ENCODE data around the gene SCAMP3. TPM values are rescaled to one million over a fixed set of nuclear protein-coding genes. Genes with fewer than 3 reads are reported as not detected.

SCAMP3 gene
- polyA plus RNA-seq, 1 donor (not counting 4 experiments of a cell fraction or from before 2014, with no cell fraction given): 72.1 TPM

GRCh38 chr1:155278689-155279160, 16.6 kb upstream of the SCAMP3 start:
- Histone ChIP-seq H2AFZ (ENCODE audit: control insufficient read depth, low read length) (no peak overlapping the region), H3K4me1 (ENCODE audit: control insufficient read depth, extremely low read depth, insufficient read depth, low read length) (peaks cover 12% of the 10 kb centered on the region), H4K20me1 (ENCODE audit: control insufficient read depth, extremely low read depth, insufficient read depth, low read length) (no peaks in the 10 kb centered on the region), H3K27me3 (ENCODE audit: control insufficient read depth, extremely low read depth, insufficient read depth, low read length) (no peaks in the 10 kb centered on the region), H3K9ac (ENCODE audit: control insufficient read depth, extremely low read depth, insufficient read depth, low read length) (no peak overlapping the region), H3K79me2 (ENCODE audit: control insufficient read depth, insufficient read depth, low read length) (no peaks in the 10 kb centered on the region), H3K9me3 (ENCODE audit: control insufficient read depth, low read depth, low read length) (no peaks in the 10 kb centered on the region), H3K4me3 (ENCODE audit: control insufficient read depth in 2 of 3, extremely low read depth in 1 of 3, insufficient read depth in 2 of 3, low read depth in 1 of 3, low read length in 3 of 3) (no peak overlapping the region), H3K9me1 (ENCODE audit: control insufficient read depth, extremely low read depth, insufficient read depth, low read length) (no peaks in the 10 kb centered on the region), H3K27ac (ENCODE audit: control insufficient read depth, insufficient read depth, low read length) (no peak overlapping the region), H3K36me3 (ENCODE audit: control insufficient read depth in 2 of 2, extremely low read depth in 1 of 2, insufficient read depth in 2 of 2, low read length in 2 of 2) (no peaks in the 10 kb centered on the region), H3K4me2 (ENCODE audit: control insufficient read depth, extremely low read depth, insufficient read depth, low read depth, low read length) (peak overlapping the region; percentile 90)
- FAIRE-seq: no peak
- dilution Hi-C loops (cut with MboI; ENCODE audit: extremely low pct_ligation_motif_present, low sequenced_read_pairs): no loop called here
- DNase-seq (ENCODE audit: low read depth, low spot score): no peak
- no peak for TF ChIP-seq CTCF (optimal IDR thresholded peaks at IDR 0.05 in 1 of 3, IDR thresholded peaks at IDR 0.05 in 1 of 3, conservative IDR thresholded peaks at IDR 0.05 in 1 of 3; ENCODE audit: extremely low read depth in 1 of 3, insufficient read depth in 2 of 3, low read length in 3 of 3)
- no peak for TF ChIP-seq EZH2 (IDR thresholded peaks at IDR 0.05; ENCODE audit: low read length)

GRCh38 chr1:155277902-155278688, 15.9 kb upstream of the SCAMP3 start:
- H3K27me3 ChIP-seq (ENCODE audit: control insufficient read depth, extremely low read depth, insufficient read depth, low read length): no peaks in the 10 kb centered on the region
- H3K9me1 ChIP-seq (ENCODE audit: control insufficient read depth, extremely low read depth, insufficient read depth, low read length): no peaks in the 10 kb centered on the region
- peak overlapping the region; percentile 68 for H3K9ac ChIP-seq (ENCODE audit: control insufficient read depth, extremely low read depth, insufficient read depth, low read length)
- no peak for FAIRE-seq
- H4K20me1 ChIP-seq (ENCODE audit: control insufficient read depth, extremely low read depth, insufficient read depth, low read length): no peaks in the 10 kb centered on the region
- no peaks in the 10 kb centered on the region for H3K9me3 ChIP-seq (ENCODE audit: control insufficient read depth, low read depth, low read length)
- peak overlapping the region; percentile 66 to 82 (median 73) for H3K4me3 ChIP-seq (ENCODE audit: control insufficient read depth in 2 of 3, extremely low read depth in 1 of 3, insufficient read depth in 2 of 3, low read depth in 1 of 3, low read length in 3 of 3)
- H3K4me2 ChIP-seq (ENCODE audit: control insufficient read depth, extremely low read depth, insufficient read depth, low read depth, low read length): peak overlapping the region; percentile 90
- TF ChIP-seq EZH2 (IDR thresholded peaks at IDR 0.05; ENCODE audit: low read length) (no peak), CTCF (optimal IDR thresholded peaks at IDR 0.05 in 1 of 3, IDR thresholded peaks at IDR 0.05 in 1 of 3, conservative IDR thresholded peaks at IDR 0.05 in 1 of 3; ENCODE audit: extremely low read depth in 1 of 3, insufficient read depth in 2 of 3, low read length in 3 of 3) (peak; percentile 50 to 67 (median 57))
- H2AFZ ChIP-seq (ENCODE audit: control insufficient read depth, low read length): peak overlapping the region; percentile 87
- peaks cover 15% of the 10 kb centered on the region for H3K4me1 ChIP-seq (ENCODE audit: control insufficient read depth, extremely low read depth, insufficient read depth, low read length)
- H3K27ac ChIP-seq (ENCODE audit: control insufficient read depth, insufficient read depth, low read length): no peak overlapping the region
- no peaks in the 10 kb centered on the region for H3K79me2 ChIP-seq (ENCODE audit: control insufficient read depth, insufficient read depth, low read length)
- no peak for DNase-seq (ENCODE audit: low read depth, low spot score)
- H3K36me3 ChIP-seq (ENCODE audit: control insufficient read depth in 2 of 2, extremely low read depth in 1 of 2, insufficient read depth in 2 of 2, low read length in 2 of 2): no peaks in the 10 kb centered on the region
- dilution Hi-C loops (cut with MboI; ENCODE audit: extremely low pct_ligation_motif_present, low sequenced_read_pairs): no loop called here

Measured in keratinocyte (primary cell).